Trophoblast cell (in vitro differentiated cells and primary cell): ENCODE data around the gene CEP89.
"Not testable (repeated sequence)": the region's sequence is repeated elsewhere in the genome, so short reads cannot be mapped to it uniquely, and the experiment has no call there.

Source experiments
- DNase-seq, 2 donors: peaks; one replicate each; pipeline ENCODE4 v3.0.0-alpha.2; 2016
- H2AFZ ChIP-seq: 2 replicates; pipeline ENCODE4 v1.6.1; 2013; ENCODE audit warnings: low read length, moderate library complexity, mild to moderate bottlenecking; ENCODE audit not compliant: insufficient read depth, poor library complexity
- H2AK5ac ChIP-seq: 2 replicates; pipeline ENCODE4 v1.6.1; 2013; ENCODE audit warnings: mild to moderate bottlenecking, low read length
- H2BK120ac ChIP-seq: 2 replicates; pipeline ENCODE4 v1.6.1; 2013; ENCODE audit warnings: low read length, mild to moderate bottlenecking, moderate library complexity; ENCODE audit not compliant: insufficient read depth, poor library complexity
- H2BK12ac ChIP-seq: 2 replicates; pipeline ENCODE4 v1.6.1; 2013; ENCODE audit warnings: mild to moderate bottlenecking, low read length, moderate library complexity
- H2BK5ac ChIP-seq: 2 replicates; pipeline ENCODE4 v1.6.1; 2013; ENCODE audit warnings: low read length, low read depth, moderate library complexity, mild to moderate bottlenecking; ENCODE audit not compliant: poor library complexity
- H3K14ac ChIP-seq: 2 replicates; pipeline ENCODE4 v1.6.1; 2013; ENCODE audit warnings: mild to moderate bottlenecking, low read length
- H3K18ac ChIP-seq: 2 replicates; pipeline ENCODE4 v1.6.1; 2013; ENCODE audit warnings: mild to moderate bottlenecking, low read length
- H3K23ac ChIP-seq: 2 replicates; pipeline ENCODE4 v1.6.1; 2013; ENCODE audit warnings: low read length
- H3K27ac ChIP-seq: 2 replicates; pipeline ENCODE4 v1.5.1; 2013; ENCODE audit warnings: low read depth, mild to moderate bottlenecking, inconsistent platforms, low read length, moderate library complexity
- H3K27me3 ChIP-seq: 2 replicates; pipeline ENCODE4 v1.6.1; 2013; ENCODE audit warnings: inconsistent platforms, mild to moderate bottlenecking, low read length, moderate library complexity; ENCODE audit not compliant: insufficient read depth
- H3K36me3 ChIP-seq, 2 experiments: 1 replicate in 1 of 2; 2 replicates in 1 of 2; pipeline ENCODE4 v1.6.1; 2013; ENCODE audit warnings: low read length in 2 of 2, mild to moderate bottlenecking in 2 of 2, moderate library complexity in 1 of 2; ENCODE audit not compliant: insufficient read depth in 2 of 2, control insufficient read depth in 1 of 2
- H3K4ac ChIP-seq: 2 replicates; pipeline ENCODE4 v1.6.1; 2013; ENCODE audit warnings: low read depth, mild to moderate bottlenecking, low read length, moderate library complexity
- H3K4me1 ChIP-seq, 2 experiments: 1 replicate in 1 of 2; 2 replicates in 1 of 2; pipeline ENCODE4 v1.6.1; 2013; ENCODE audit warnings: low read length in 2 of 2, mild to moderate bottlenecking in 2 of 2, moderate library complexity in 1 of 2; ENCODE audit not compliant: insufficient read depth in 2 of 2, control insufficient read depth in 1 of 2
- H3K4me2 ChIP-seq: 2 replicates; pipeline ENCODE4 v1.6.1; 2013; ENCODE audit warnings: inconsistent platforms, mild to moderate bottlenecking, low read length, moderate library complexity
- H3K4me3 ChIP-seq: 2 replicates; pipeline ENCODE4 v1.5.1; 2013; ENCODE audit warnings: mild to moderate bottlenecking, low read depth, low read length, inconsistent platforms
- H3K79me1 ChIP-seq: one replicate; pipeline ENCODE4 v1.6.1; 2013; ENCODE audit warnings: low read length
- H3K79me2 ChIP-seq: 2 replicates; pipeline ENCODE4 v1.6.1; 2013; ENCODE audit warnings: low read length, mild to moderate bottlenecking; ENCODE audit not compliant: control insufficient read depth, insufficient read depth, poor library complexity
- H3K9ac ChIP-seq: 2 replicates; pipeline ENCODE4 v1.6.1; 2013; ENCODE audit warnings: mild to moderate bottlenecking, low read length
- H3K9me3 ChIP-seq: 2 replicates; pipeline ENCODE4 v1.6.1; 2013; ENCODE audit warnings: low read depth, mild to moderate bottlenecking, control low read depth, inconsistent platforms, low read length; ENCODE audit not compliant: insufficient read depth
- H4K12ac ChIP-seq: 2 replicates; pipeline ENCODE4 v1.6.1; 2013; ENCODE audit warnings: low read depth, mild to moderate bottlenecking, low read length, moderate library complexity
- H4K8ac ChIP-seq: 2 replicates; pipeline ENCODE4 v1.6.1; 2013; ENCODE audit warnings: low read depth, mild to moderate bottlenecking, low read length, moderate library complexity
- H4K91ac ChIP-seq: one replicate; pipeline ENCODE4 v1.6.1; 2013; ENCODE audit warnings: low read depth, mild to moderate bottlenecking, low read length, moderate library complexity
- WGBS: extraction: QIAGEN DNeasy Blood & Tissue Kit; methylation state at CpG from one replicate; pipeline ENCODE4 v1.1.7; 2013; ENCODE audit warnings: missing lambda C conversion rate; ENCODE audit not compliant: insufficient read length, insufficient coverage; ENCODE audit errors: extremely low coverage; 5-methylcytosine and 5-hydroxymethylcytosine counted together

CEP89 gene

DNA sequence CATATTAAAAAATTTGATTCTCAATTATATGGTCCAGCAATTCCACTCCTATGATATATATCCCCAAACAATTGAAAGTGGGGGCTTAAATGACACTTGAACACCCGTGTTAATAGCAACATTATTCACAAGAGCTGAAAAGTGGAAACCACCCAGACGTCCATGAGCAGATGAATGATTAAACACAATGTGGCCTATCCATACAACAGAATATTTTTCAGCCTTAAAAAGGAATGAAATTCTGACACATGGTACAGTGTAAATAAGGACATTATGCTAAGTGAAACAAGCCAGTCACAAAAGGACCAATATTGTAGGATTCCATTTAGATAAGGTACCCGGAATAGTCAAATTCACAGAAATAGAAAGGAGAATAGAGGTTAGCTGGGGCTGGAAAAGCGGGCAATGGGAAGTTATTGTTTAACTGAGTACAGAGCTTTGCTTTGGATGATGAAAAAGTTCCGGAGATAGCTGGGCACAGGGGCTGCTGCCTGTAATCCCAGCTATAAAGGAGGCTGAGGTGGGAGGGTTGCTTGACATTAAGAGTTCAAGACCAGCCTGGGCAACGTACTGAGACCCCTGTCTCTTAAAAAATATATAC lies 31.8 kb upstream of the CEP89 start:
- H3K23ac ChIP-seq, H3K27me3 ChIP-seq, H3K36me3 ChIP-seq, H2BK5ac ChIP-seq, H3K79me2 ChIP-seq, H4K91ac ChIP-seq, H3K79me1 ChIP-seq, H2AFZ ChIP-seq, H3K9me3 ChIP-seq, H3K18ac ChIP-seq, H4K12ac ChIP-seq, H3K27ac ChIP-seq, H3K4me1 ChIP-seq, H3K4me3 ChIP-seq, DNase-seq, H2BK120ac ChIP-seq, H2AK5ac ChIP-seq, H4K8ac ChIP-seq, H3K14ac ChIP-seq, H3K9ac ChIP-seq, H2BK12ac ChIP-seq, H3K4ac ChIP-seq, H3K4me2 ChIP-seq: not testable (repeated sequence)
- WGBS: no CpG with 5 or more reads among the region's 6 CpGs

DNA sequence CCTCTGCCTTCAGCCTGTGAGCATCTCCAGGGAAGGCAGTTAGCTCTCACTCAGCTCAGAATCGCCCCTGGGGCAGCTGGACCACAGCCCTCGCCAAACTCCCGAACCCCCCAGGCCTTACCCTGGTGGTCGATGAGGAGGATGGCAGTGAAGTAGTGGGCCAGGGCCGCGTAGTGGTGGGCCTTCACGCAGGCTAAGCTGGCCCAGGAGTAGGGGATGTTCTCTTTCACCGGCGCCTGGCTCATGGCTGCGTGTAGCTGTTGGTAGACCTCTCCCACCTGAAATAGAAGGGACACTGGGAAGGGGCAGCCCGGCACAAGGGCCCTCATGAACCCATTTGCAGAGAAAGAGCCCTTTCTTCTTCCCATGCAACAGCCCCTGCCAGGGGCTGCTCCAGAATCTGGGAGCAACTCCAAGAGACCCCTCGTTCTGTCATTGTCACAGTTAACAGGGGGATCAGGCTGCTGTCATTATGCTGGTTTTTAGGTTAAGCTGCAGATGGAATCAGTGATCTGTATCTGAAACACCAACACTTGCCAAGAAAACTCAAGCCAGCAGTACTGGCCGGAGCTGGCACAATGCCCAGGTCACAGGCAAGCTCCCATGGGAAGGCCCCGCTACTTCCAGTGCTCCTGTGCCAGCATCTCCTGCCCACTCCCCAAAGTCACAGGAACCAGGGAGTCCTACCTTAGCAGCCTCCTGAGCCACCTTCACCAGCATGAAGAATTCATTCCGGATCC lies 30.5 kb upstream of the CEP89 start:
- not testable (repeated sequence) for DNase-seq, H3K27me3 ChIP-seq, H2BK120ac ChIP-seq, H3K4me3 ChIP-seq, H4K91ac ChIP-seq, H3K14ac ChIP-seq, H3K79me1 ChIP-seq, H2AK5ac ChIP-seq, H3K4me1 ChIP-seq, H3K27ac ChIP-seq, H3K4ac ChIP-seq, H2AFZ ChIP-seq, H3K79me2 ChIP-seq, H3K4me2 ChIP-seq, H2BK12ac ChIP-seq, H3K9me3 ChIP-seq, H3K9ac ChIP-seq, H4K12ac ChIP-seq, H3K18ac ChIP-seq, H2BK5ac ChIP-seq, H3K36me3 ChIP-seq, H4K8ac ChIP-seq, H3K23ac ChIP-seq
- WGBS: no CpG with 5 or more reads among the region's 15 CpGs

DNA sequence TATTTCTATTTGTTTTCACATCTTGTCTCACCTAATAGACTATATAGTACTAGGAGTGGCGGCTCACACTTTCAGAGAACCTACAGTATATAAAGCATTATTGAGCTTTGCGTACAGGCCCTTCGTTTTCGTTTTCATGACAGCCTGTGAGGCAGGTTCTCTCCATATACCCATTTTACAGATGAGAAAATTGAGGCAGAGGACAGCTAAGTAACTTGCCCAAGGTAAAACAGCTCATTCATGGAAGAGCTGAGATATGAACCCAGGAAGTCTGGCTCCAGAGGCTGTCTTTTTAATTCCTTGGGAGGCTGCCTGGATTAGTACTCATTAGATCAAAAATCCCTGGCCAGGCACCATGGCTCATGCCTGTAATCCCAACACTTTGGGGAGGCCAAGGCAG lies 29.2 kb upstream of the CEP89 start:
- H2BK5ac ChIP-seq: no peak overlapping the region
- H3K18ac ChIP-seq: no peak overlapping the region
- no peak overlapping the region for H4K8ac ChIP-seq
- no peaks in the 10 kb centered on the region for H3K4me1 ChIP-seq
- no peak overlapping the region for H3K4ac ChIP-seq
- no peak overlapping the region for H3K23ac ChIP-seq
- peaks cover 2% of the 10 kb centered on the region in 2 experiments for H3K36me3 ChIP-seq
- H4K12ac ChIP-seq: no peak overlapping the region
- H4K91ac ChIP-seq: no peak overlapping the region
- no peak overlapping the region for H3K27ac ChIP-seq
- H2BK120ac ChIP-seq: no peak overlapping the region
- no peak overlapping the region for H2BK12ac ChIP-seq
- H2AFZ ChIP-seq: no peak overlapping the region
- no peaks in the 10 kb centered on the region for H3K9me3 ChIP-seq
- H2AK5ac ChIP-seq: no peak overlapping the region
- DNase-seq: no peak
- H3K9ac ChIP-seq: no peak overlapping the region
- H3K4me2 ChIP-seq: no peak overlapping the region
- H3K14ac ChIP-seq: no peak overlapping the region
- H3K79me1 ChIP-seq: no peaks in the 10 kb centered on the region
- H3K27me3 ChIP-seq: no peaks in the 10 kb centered on the region
- H3K79me2 ChIP-seq: no peaks in the 10 kb centered on the region
- no CpG with 5 or more reads among the region's 4 CpGs for WGBS
- no peak overlapping the region for H3K4me3 ChIP-seq

DNA sequence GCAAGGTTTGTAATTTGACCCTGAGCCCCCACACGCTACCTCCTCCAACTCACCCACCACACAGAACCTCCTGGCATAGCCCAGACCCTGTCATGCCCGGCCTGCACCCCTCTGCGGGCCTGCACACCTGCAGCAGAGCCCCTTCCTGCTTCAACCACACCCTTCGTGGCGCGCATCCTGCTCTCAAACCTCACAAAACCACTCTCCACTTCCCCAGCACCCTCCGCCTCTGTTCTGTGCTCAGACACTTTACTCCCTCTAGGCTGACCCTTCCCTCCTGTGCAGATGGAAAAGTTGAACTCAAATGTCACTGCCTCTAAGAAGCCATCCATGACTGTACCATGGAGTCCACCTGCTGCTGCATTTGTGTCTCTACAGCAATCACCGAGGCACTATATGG lies 28.8 kb upstream of the CEP89 start:
- no CpG with 5 or more reads among the region's 8 CpGs for WGBS
- Histone ChIP-seq H3K4ac (no peak overlapping the region), H3K9me3 (no peaks in the 10 kb centered on the region), H3K79me1 (no peaks in the 10 kb centered on the region), H4K8ac (no peak overlapping the region), H3K27me3 (no peaks in the 10 kb centered on the region), H3K4me3 (no peak overlapping the region), H3K23ac (no peak overlapping the region), H2AFZ (no peak overlapping the region), H3K36me3 (peaks cover 2% of the 10 kb centered on the region in 2 experiments), H3K4me1 (no peaks in the 10 kb centered on the region), H2BK120ac (no peak overlapping the region), H3K18ac (no peak overlapping the region), H3K27ac (no peak overlapping the region), H4K12ac (no peak overlapping the region), H2AK5ac (no peak overlapping the region), H3K9ac (no peak overlapping the region), H2BK5ac (no peak overlapping the region), H2BK12ac (no peak overlapping the region), H4K91ac (no peak overlapping the region), H3K4me2 (no peak overlapping the region), H3K14ac (no peak overlapping the region), H3K79me2 (no peaks in the 10 kb centered on the region)
- no peak for DNase-seq
